ENCODE measurements around the gene GALNS. TPM values are rescaled to one million over a fixed set of nuclear protein-coding genes. Genes with fewer than 3 reads are reported as not detected.
A peak's percentile ranks its signal among the peaks of the same experiment; 100 is the strongest.

The GALNS gene
- total and polyA plus RNA-seq, 2 of the 13 experiments (the other 11 are each of a cell fraction or from before 2014, with no cell fraction given), result 9.2 to 9.8 TPM

- no peak for TF ChIP-seq ZNF639 (CRISPR knock-in tag; conservative IDR thresholded peaks at IDR 0.05)
These were observed 20.0 kb downstream of the GALNS start (continued) for GRCh38 chr16:88836791-88837190.

GRCh38 chr16:88835818-88836217 lies 20.9 kb downstream of the GALNS start:
- Histone ChIP-seq H3K27me3 (ENCODE audit: control insufficient read depth in 1 of 2, insufficient read depth in 2 of 2, low read length in 2 of 2) (no peaks in the 10 kb centered on the region), H3K9ac (ENCODE audit: insufficient read depth, low read depth, low read length) (no peak overlapping the region), H3K27ac (ENCODE audit: extremely low read length, insufficient read depth, low read length) (no peak overlapping the region), H2AFZ (ENCODE audit: low read length) (no peak overlapping the region), H3K9me3 (ENCODE audit: low read length) (no peaks in the 10 kb centered on the region), H4K20me1 (ENCODE audit: insufficient read depth, low read length) (no peaks in the 10 kb centered on the region), H3K4me3 (replicated peaks in 1 of 3; ENCODE audit: insufficient read depth in 1 of 3, low read depth in 2 of 3, low read length in 3 of 3) (no peak overlapping the region), H3K4me1 (ENCODE audit: insufficient read depth, low read length) (0 out of 2 replicates have a peak, but pooled peaks cover 7% of the 10 kb centered on the region), H3K79me2 (ENCODE audit: insufficient read depth, low read length) (no peaks in the 10 kb centered on the region), H3K4me2 (ENCODE audit: low read depth, low read length) (no peak overlapping the region), H3K36me3 (replicated peaks in 1 of 2; ENCODE audit: control insufficient read depth in 1 of 2, insufficient read depth in 2 of 2, low read length in 2 of 2) (no peaks in the 10 kb centered on the region)
- in situ Hi-C loops (cut with HindIII; ENCODE audit: extremely low pct_ligation_motif_present, low pct_unique_long_range_greater_than_20kb) (no loop called here), intact Hi-C loops (cut with micrococcal nuclease; ENCODE audit: unreplicated experiment) (no loop called here)
- TF ChIP-seq CBX5 (CRISPR knock-in tag; IDR thresholded peaks at IDR 0.05; ENCODE audit: borderline replicate concordance) (no peak), AGO2 (optimal IDR thresholded peaks at IDR 0.05; ENCODE audit: low read depth, low read length) (peak; percentile 64)
- 90% methylated on average over 32 of the region's 33 CpGs for WGBS (ENCODE audit: low lambda C conversion rate)
- DNase-seq (ENCODE audit: low spot score), result no peak
- FAIRE-seq, result no peak
- no peak for ATAC-seq
- ChIA-PET POLR2A (no interaction called here), CTCF (ENCODE audit: low intra/inter-chr PET ratio, low total read pairs) (no interaction called here)
- BruUV-seq (replicated peaks), result no TSS peak

GRCh38 chr16:88835383-88835782 lies 21.4 kb downstream of the GALNS start:
- Histone ChIP-seq H3K36me3 (replicated peaks in 1 of 2; ENCODE audit: control insufficient read depth in 1 of 2, insufficient read depth in 2 of 2, low read length in 2 of 2) (no peaks in the 10 kb centered on the region), H2AFZ (ENCODE audit: low read length) (no peak overlapping the region), H3K27me3 (ENCODE audit: control insufficient read depth in 1 of 2, insufficient read depth in 2 of 2, low read length in 2 of 2) (no peaks in the 10 kb centered on the region), H3K27ac (ENCODE audit: extremely low read length, insufficient read depth, low read length) (no peak overlapping the region), H4K20me1 (ENCODE audit: insufficient read depth, low read length) (no peaks in the 10 kb centered on the region), H3K9me3 (ENCODE audit: low read length) (no peaks in the 10 kb centered on the region), H3K79me2 (ENCODE audit: insufficient read depth, low read length) (no peaks in the 10 kb centered on the region), H3K4me3 (replicated peaks in 1 of 3; ENCODE audit: insufficient read depth in 1 of 3, low read depth in 2 of 3, low read length in 3 of 3) (no peak overlapping the region), H3K4me2 (ENCODE audit: low read depth, low read length) (no peak overlapping the region), H3K9ac (ENCODE audit: insufficient read depth, low read depth, low read length) (no peak overlapping the region), H3K4me1 (ENCODE audit: insufficient read depth, low read length) (0 out of 2 replicates have a peak, but pooled peaks cover 7% of the 10 kb centered on the region)
- BruUV-seq (replicated peaks), result no TSS peak
- ChIA-PET POLR2A (no interaction called here), CTCF (ENCODE audit: low intra/inter-chr PET ratio, low total read pairs) (no interaction called here)
- no peak for DNase-seq (ENCODE audit: low spot score)
- 89% methylated on average over 11 of the region's 11 CpGs for WGBS (ENCODE audit: low lambda C conversion rate)
- intact Hi-C loops (cut with micrococcal nuclease; ENCODE audit: unreplicated experiment), result no loop called here
- FAIRE-seq, result no peak
- in situ Hi-C loops (cut with HindIII; ENCODE audit: extremely low pct_ligation_motif_present, low pct_unique_long_range_greater_than_20kb), result no loop called here
- no peak for ATAC-seq
- TF ChIP-seq MIXL1 (CRISPR knock-in tag; IDR thresholded peaks at IDR 0.05) (no peak), RBAK (CRISPR knock-in tag; IDR thresholded peaks at IDR 0.05) (no peak), THYN1 (CRISPR knock-in tag; IDR thresholded peaks at IDR 0.05; ENCODE audit: borderline replicate concordance, low read depth) (no peak), YEATS2 (CRISPR knock-in tag; IDR thresholded peaks at IDR 0.05; ENCODE audit: borderline replicate concordance) (no peak), SATB2 (CRISPR knock-in tag; IDR thresholded peaks at IDR 0.05) (no peak), SUZ12 (IDR thresholded peaks at IDR 0.05; ENCODE audit: low read depth, low read length) (no peak), ZNF766 (CRISPR knock-in tag; IDR thresholded peaks at IDR 0.05; ENCODE audit: borderline replicate concordance) (no peak), ELF1 (CRISPR knock-in tag; IDR thresholded peaks at IDR 0.05) (no peak), SSRP1 (CRISPR knock-in tag; IDR thresholded peaks at IDR 0.05) (no peak), TRIM22 (IDR thresholded peaks at IDR 0.05) (no peak), MED8 (CRISPR knock-in tag; IDR thresholded peaks at IDR 0.05; ENCODE audit: insufficient replicate concordance) (no peak), ZNF678 (CRISPR knock-in tag; IDR thresholded peaks at IDR 0.05) (no peak)
